ENCODE data around the gene LZTS2. TPM values are rescaled to one million over a fixed set of nuclear protein-coding genes. Genes with fewer than 3 reads are reported as not detected.
"Not testable (repeated sequence)": the region's sequence is repeated elsewhere in the genome, so short reads cannot be mapped to it uniquely, and the experiment has no call there.

LZTS2 gene
- polyA plus RNA-seq, 1 of the 3 experiments (the other 2 are of a cell fraction): 50.6 TPM

GRCh38 chr10:100972115-100972903 lies 27.3 kb upstream of the LZTS2 start (continued):
- TF ChIP-seq, protein P1, sequence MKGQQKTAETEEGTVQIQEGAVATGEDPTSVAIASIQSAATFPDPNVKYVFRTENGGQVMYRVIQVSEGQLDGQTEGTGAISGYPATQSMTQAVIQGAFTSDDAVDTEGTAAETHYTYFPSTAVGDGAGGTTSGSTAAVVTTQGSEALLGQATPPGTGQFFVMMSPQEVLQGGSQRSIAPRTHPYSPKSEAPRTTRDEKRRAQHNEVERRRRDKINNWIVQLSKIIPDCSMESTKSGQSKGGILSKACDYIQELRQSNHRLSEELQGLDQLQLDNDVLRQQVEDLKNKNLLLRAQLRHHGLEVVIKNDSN (IDR thresholded peaks at IDR 0.05; ENCODE audit: borderline replicate concordance, low read depth): no peak

GRCh38 chr10:100972904-100973535 lies 26.6 kb upstream of the LZTS2 start:
- Histone ChIP-seq H3K27me3 (ENCODE audit: insufficient read depth) (no peaks in the 10 kb centered on the region), H4K20me1 (ENCODE audit: insufficient read depth) (no peaks in the 10 kb centered on the region), H3K4me2 (no peak overlapping the region), H3K27ac (ENCODE audit: low read depth in 2 of 2, low read length in 1 of 2) (no peak overlapping the region), H3K4me1 (ENCODE audit: control insufficient read depth in 1 of 2, insufficient read depth in 2 of 2, low read depth in 1 of 2, low read length in 1 of 2) (peaks cover 4 to 19% of the 10 kb centered on the region in 2 experiments; a peak in 2 of 4 replicates), H2AFZ (ENCODE audit: low read depth) (no peak overlapping the region), H3K79me2 (ENCODE audit: insufficient read depth) (no peaks in the 10 kb centered on the region), H3K9me3 (no peaks in the 10 kb centered on the region), H3K36me3 (replicated peaks in 1 of 2; ENCODE audit: control insufficient read depth in 1 of 2, insufficient read depth in 2 of 2, low read length in 1 of 2) (no peaks in the 10 kb centered on the region), H3K9me2 (no peaks in the 10 kb centered on the region), H3F3A (replicated peaks; ENCODE audit: insufficient read depth) (peaks cover 3% of the 10 kb centered on the region), H3K9ac (no peak overlapping the region), H3K4me3 (ENCODE audit: low read depth in 2 of 2, low read length in 1 of 2) (no peak overlapping the region)
- no peak for TF ChIP-seq NFIC (IDR thresholded peaks at IDR 0.05; ENCODE audit: borderline replicate concordance)
- TF ChIP-seq MEF2A (IDR thresholded peaks at IDR 0.05; ENCODE audit: borderline replicate concordance, low read depth): no peak
- no peak for TF ChIP-seq RXRA (IDR thresholded peaks at IDR 0.05; ENCODE audit: borderline replicate concordance, low read depth)
- no peak for TF ChIP-seq EZH2phosphoT487 (IDR thresholded peaks at IDR 0.05; ENCODE audit: borderline replicate concordance, low read depth)
- TF ChIP-seq SMC3 (IDR thresholded peaks at IDR 0.05; ENCODE audit: low read depth, low read length): no peak
- TF ChIP-seq FOSL2 (IDR thresholded peaks at IDR 0.05; ENCODE audit: borderline replicate concordance, low read depth): no peak
- no peak for TF ChIP-seq MXI1 (IDR thresholded peaks at IDR 0.05; ENCODE audit: low read depth, low read length)
- ChIA-PET POLR2A (no interaction called here), CTCF (interaction anchor here (0.6 to 1.4 kb wide), 4 partner anchors 24 to 49 kb away, joined by 3 to 4 read pairs (median 3); no protein-coding TSS in a partner anchor)
- DNase-seq: no peak
- 94% methylated on average over 5 of the region's 6 CpGs for WGBS (ENCODE audit: low lambda C conversion rate)

DNA sequence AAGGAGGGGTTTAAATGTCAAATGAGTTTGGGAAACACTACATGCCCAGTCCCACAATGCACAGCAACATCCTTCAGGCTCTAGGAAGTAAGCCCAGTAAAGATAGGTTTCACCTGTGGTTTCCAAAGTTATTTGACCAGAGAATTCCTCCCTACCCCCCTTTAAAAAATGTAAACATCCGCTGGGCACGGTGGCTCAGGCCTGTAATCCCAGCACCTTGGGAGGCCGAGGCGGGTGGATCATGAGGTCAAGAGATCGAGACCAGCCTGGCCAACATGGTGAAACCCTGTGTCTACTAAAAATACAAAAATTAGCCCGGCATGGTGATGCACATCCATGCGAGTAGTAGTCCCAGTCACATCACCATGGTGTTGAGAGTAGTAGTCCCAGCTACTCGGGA lies 24.2 kb upstream of the LZTS2 start:
- H3K4me3 ChIP-seq (ENCODE audit: low read depth in 2 of 2, low read length in 1 of 2); H3K36me3 ChIP-seq (replicated peaks in 1 of 2; ENCODE audit: control insufficient read depth in 1 of 2, insufficient read depth in 2 of 2, low read length in 1 of 2); H4K20me1 ChIP-seq (ENCODE audit: insufficient read depth); H3K79me2 ChIP-seq (ENCODE audit: insufficient read depth); H3K9me3 ChIP-seq; POLR2A ChIA-PET; H2AFZ ChIP-seq (ENCODE audit: low read depth); DNase-seq; H3K4me1 ChIP-seq (ENCODE audit: control insufficient read depth in 1 of 2, insufficient read depth in 2 of 2, low read depth in 1 of 2, low read length in 1 of 2); H3K27ac ChIP-seq (ENCODE audit: low read depth in 2 of 2, low read length in 1 of 2); H3K9ac ChIP-seq; H3K27me3 ChIP-seq (ENCODE audit: insufficient read depth); H3F3A ChIP-seq (replicated peaks; ENCODE audit: insufficient read depth); H3K9me2 ChIP-seq; H3K4me2 ChIP-seq: not testable (repeated sequence)
- CTCF ChIA-PET: interaction anchor here (1.2 kb wide), 1 partner anchor 22 kb away, joined by 3 read pairs; no protein-coding TSS in a partner anchor
- WGBS (ENCODE audit: low lambda C conversion rate): 83% methylated on average over 8 of the region's 8 CpGs

Data from SK-N-SH (cell line).